ENCODE data around the gene INPP5A.

The INPP5A gene

DNA sequence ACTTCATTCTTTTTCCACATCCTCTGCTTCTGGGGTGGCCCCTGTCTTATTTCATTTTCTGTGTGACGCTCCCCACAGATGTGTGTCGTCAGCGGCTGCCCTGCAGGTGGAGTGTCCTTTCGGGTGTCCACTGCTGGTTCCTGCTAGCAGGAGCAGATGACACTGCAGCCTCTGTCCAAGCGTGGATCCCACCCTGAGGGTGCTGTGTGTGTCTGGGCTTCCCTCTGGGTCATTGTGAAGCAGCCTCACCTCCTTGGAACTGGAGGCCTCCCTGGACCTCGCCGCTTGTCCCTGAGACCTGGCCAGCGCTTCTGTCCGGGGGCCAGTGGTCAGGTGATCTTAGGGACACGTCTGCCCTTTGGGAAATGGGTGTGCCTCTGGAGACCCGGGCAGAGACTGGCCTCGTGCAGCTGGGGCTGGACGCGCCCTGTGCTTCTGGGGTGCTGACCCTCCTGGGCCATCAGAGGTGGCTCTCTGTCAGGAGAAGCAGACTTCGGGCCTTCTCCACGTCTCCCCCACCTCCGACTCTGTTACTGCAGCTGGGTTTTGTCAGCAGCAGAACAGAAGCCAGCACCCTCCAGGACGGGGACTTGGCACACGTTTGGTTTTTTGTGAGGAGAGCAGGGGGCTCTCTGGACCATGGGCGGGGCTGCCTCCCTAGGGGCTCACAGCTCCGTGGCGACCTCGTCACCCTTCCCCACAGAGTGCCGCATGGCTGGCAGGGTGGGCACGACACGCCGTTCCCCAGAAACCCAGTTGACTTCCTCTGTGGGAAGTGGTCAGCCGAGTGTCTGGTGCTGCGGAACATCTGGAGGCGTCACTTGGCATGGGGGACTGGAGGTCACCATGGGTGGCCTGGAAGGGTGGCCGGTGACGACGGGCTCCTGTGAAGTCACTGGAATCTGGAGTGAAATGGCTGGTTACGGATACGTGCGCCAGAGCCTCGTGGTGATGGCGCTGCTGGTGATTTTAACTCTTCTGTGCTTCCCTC is 48.4 kb downstream of the INPP5A start:
- no peaks in the 10 kb centered on the region for H3K27me3 ChIP-seq (replicated peaks in 2 of 5; ENCODE audit: control insufficient read depth in 4 of 5, insufficient read depth in 5 of 5, low read length in 4 of 5)
- DNase-seq = peak in 2 of 3 donors; percentile 58 to 59
- WGBS (ENCODE audit: insufficient coverage) = 70% methylated on average over 33 of the region's 38 CpGs
- peaks cover 6 to 57% (median 53%) of the 10 kb centered on the region in 4 experiments for H3K4me1 ChIP-seq (ENCODE audit: control extremely low read depth in 1 of 4, control insufficient read depth in 4 of 4, insufficient read depth in 4 of 4, low read length in 3 of 4)
- H3K9me3 ChIP-seq (ENCODE audit: control extremely low read depth in 1 of 5, control insufficient read depth in 4 of 5, insufficient read depth in 2 of 5, low read depth in 1 of 5, low read length in 4 of 5) = peaks cover 0 to under 1% (median 0%) of the 10 kb centered on the region in 5 experiments
- CTCF ChIA-PET = interaction anchor here (1.2 to 2.2 kb wide), 3 partner anchors 10 to 43 kb away, joined by 3 to 7 read pairs (median 4); no protein-coding TSS in a partner anchor
- H3K36me3 ChIP-seq (ENCODE audit: control insufficient read depth in 4 of 4, insufficient read depth in 4 of 4, low read length in 3 of 4) = peaks cover 0 to 9% (median 2%) of the 10 kb centered on the region in 4 experiments
- H3K4me3 ChIP-seq (ENCODE audit: control insufficient read depth in 1 of 7, extremely low read depth in 1 of 7, insufficient read depth in 4 of 7, low read depth in 2 of 7, low read length in 6 of 7) = peak overlapping the region in 1 of 7 experiments; percentile 28
- POLR2A ChIA-PET = interaction anchor here (0.9 kb wide), 1 partner anchor 15 kb away, joined by 3 read pairs; no protein-coding TSS in a partner anchor
- H3K27ac ChIP-seq (ENCODE audit: insufficient read depth in 1 of 2, low read depth in 1 of 2, low read length in 2 of 2, poor library complexity in 1 of 2, severe bottlenecking in 2 of 2) = no peak overlapping the region

DNA sequence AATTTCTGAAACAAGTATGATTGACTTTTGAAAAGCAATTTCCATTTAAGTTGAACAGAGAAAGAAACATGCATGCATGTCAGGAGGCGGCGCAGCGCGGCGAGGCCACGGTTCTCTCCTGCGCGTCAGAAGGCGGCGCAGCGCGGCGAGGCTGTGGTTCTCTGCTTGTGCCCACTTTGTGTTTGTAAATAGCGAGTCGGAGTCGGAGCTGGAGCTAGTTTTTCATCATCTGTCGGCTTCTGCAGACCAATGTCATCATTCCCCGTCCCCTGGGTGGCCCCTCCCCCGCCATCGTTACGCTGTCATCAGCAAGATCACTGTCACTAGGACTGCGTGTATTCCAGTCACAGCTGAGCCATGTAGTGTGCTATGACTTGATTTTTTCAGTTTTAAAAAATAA is 49.2 kb downstream of the INPP5A start:
- 92% methylated on average over 21 of the region's 22 CpGs for WGBS (ENCODE audit: insufficient coverage)
- ChIA-PET POLR2A (interaction anchor here (1.8 kb wide), 1 partner anchor 11 kb away, joined by 4 read pairs; no protein-coding TSS in a partner anchor), CTCF (interaction anchor here (1.2 to 2.2 kb wide), 6 partner anchors 8 to 126 kb away, joined by 3 to 7 read pairs (median 4); no protein-coding TSS in a partner anchor)
- H3K4me1 ChIP-seq (ENCODE audit: control extremely low read depth in 1 of 4, control insufficient read depth in 4 of 4, insufficient read depth in 4 of 4, low read length in 3 of 4) = peaks cover 6 to 64% (median 58%) of the 10 kb centered on the region in 4 experiments
- H3K27ac ChIP-seq (ENCODE audit: insufficient read depth in 1 of 2, low read depth in 1 of 2, low read length in 2 of 2, poor library complexity in 1 of 2, severe bottlenecking in 2 of 2) = no peak overlapping the region
- H3K27me3 ChIP-seq (replicated peaks in 2 of 5; ENCODE audit: control insufficient read depth in 4 of 5, insufficient read depth in 5 of 5, low read length in 4 of 5) = no peaks in the 10 kb centered on the region
- peaks cover 0 to 6% (median under 1%) of the 10 kb centered on the region in 4 experiments for H3K36me3 ChIP-seq (ENCODE audit: control insufficient read depth in 4 of 4, insufficient read depth in 4 of 4, low read length in 3 of 4)
- H3K4me3 ChIP-seq (ENCODE audit: control insufficient read depth in 1 of 7, extremely low read depth in 1 of 7, insufficient read depth in 4 of 7, low read depth in 2 of 7, low read length in 6 of 7) = no peak overlapping the region
- H3K9me3 ChIP-seq (ENCODE audit: control extremely low read depth in 1 of 5, control insufficient read depth in 4 of 5, insufficient read depth in 2 of 5, low read depth in 1 of 5, low read length in 4 of 5) = no peaks in the 10 kb centered on the region
- DNase-seq = no peak

DNA sequence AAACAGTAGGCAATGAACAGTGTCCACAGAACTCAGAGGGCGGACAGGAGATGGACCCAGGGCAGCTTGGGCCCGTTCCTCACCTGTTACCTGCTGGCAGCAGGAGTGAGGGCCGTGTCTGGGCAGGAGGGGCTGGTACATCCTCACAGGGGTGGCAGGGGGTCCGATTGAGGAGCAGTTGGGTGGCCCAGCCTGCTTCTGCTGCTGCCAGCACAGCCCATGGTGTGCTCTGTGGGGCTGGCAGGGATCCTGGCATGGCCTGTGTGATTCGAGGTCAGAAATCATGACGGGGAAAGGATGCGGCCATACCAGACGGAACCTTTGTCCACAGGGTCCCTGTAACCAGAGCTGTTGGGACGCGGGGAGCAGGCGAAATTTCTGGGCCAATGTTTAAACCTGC is 49.6 kb downstream of the INPP5A start:
- H3K4me1 ChIP-seq (ENCODE audit: control extremely low read depth in 1 of 4, control insufficient read depth in 4 of 4, insufficient read depth in 4 of 4, low read length in 3 of 4) = peaks cover 6 to 64% (median 59%) of the 10 kb centered on the region in 4 experiments
- no peak overlapping the region for H3K4me3 ChIP-seq (ENCODE audit: control insufficient read depth in 1 of 7, extremely low read depth in 1 of 7, insufficient read depth in 4 of 7, low read depth in 2 of 7, low read length in 6 of 7)
- no peaks in the 10 kb centered on the region for H3K9me3 ChIP-seq (ENCODE audit: control extremely low read depth in 1 of 5, control insufficient read depth in 4 of 5, insufficient read depth in 2 of 5, low read depth in 1 of 5, low read length in 4 of 5)
- 94% methylated on average over 11 of the region's 11 CpGs for WGBS (ENCODE audit: insufficient coverage)
- peaks cover 0 to 6% (median under 1%) of the 10 kb centered on the region in 4 experiments for H3K36me3 ChIP-seq (ENCODE audit: control insufficient read depth in 4 of 4, insufficient read depth in 4 of 4, low read length in 3 of 4)
- no peak overlapping the region for H3K27ac ChIP-seq (ENCODE audit: insufficient read depth in 1 of 2, low read depth in 1 of 2, low read length in 2 of 2, poor library complexity in 1 of 2, severe bottlenecking in 2 of 2)
- ChIA-PET POLR2A (interaction anchor here (1.8 kb wide), 1 partner anchor 11 kb away, joined by 4 read pairs; no protein-coding TSS in a partner anchor), CTCF (interaction anchor here (1.2 to 2.2 kb wide), 6 partner anchors 8 to 126 kb away, joined by 3 to 7 read pairs (median 4); no protein-coding TSS in a partner anchor)
- no peaks in the 10 kb centered on the region for H3K27me3 ChIP-seq (replicated peaks in 2 of 5; ENCODE audit: control insufficient read depth in 4 of 5, insufficient read depth in 5 of 5, low read length in 4 of 5)
- DNase-seq = no peak

DNA sequence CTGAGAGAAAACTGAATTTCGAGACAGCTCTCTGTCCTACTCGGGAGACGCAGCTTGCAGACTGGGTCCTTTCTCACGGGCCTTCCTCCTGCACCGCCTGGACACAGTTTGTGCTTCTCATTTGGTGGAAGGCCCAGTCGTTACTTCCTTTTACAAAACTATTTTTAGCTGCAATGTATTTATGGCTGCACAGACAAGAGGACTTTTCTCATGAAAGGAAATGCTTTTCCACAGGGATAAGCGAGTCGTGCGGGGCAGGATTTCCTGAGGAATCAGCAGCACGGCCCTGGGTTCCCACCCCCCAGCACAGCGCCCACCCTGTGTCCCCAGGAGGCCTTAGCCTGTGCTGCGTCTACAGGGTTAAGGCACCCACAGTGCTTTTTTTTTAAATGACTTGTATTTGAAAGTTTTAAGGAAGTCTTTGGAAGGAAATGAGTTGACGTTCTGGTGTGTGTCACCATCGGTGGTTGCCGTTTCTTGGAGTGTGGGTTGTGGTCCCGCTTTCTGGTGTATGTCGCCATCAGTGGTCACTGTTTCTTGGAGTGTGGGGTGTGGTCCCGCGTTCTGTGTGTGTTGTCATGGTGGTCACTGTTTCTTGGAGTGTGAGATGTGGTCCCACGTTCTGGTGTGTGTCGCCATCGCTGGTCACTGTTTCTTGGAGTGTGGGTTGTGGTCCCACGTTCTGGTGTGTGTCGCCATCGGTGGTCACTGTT is 50.9 kb downstream of the INPP5A start:
- Histone ChIP-seq H3K27me3 (replicated peaks in 2 of 5; ENCODE audit: control insufficient read depth in 4 of 5, insufficient read depth in 5 of 5, low read length in 4 of 5) (no peaks in the 10 kb centered on the region), H3K9me3 (ENCODE audit: control extremely low read depth in 1 of 5, control insufficient read depth in 4 of 5, insufficient read depth in 2 of 5, low read depth in 1 of 5, low read length in 4 of 5) (no peaks in the 10 kb centered on the region), H3K27ac (ENCODE audit: insufficient read depth in 1 of 2, low read depth in 1 of 2, low read length in 2 of 2, poor library complexity in 1 of 2, severe bottlenecking in 2 of 2) (peak overlapping the region in 1 of 2 experiments; percentile 50), H3K36me3 (ENCODE audit: control insufficient read depth in 4 of 4, insufficient read depth in 4 of 4, low read length in 3 of 4) (peaks cover 0 to 6% (median 0%) of the 10 kb centered on the region in 4 experiments), H3K4me1 (ENCODE audit: control extremely low read depth in 1 of 4, control insufficient read depth in 4 of 4, insufficient read depth in 4 of 4, low read length in 3 of 4) (peaks cover 9 to 74% (median 67%) of the 10 kb centered on the region in 4 experiments), H3K4me3 (ENCODE audit: control insufficient read depth in 1 of 7, extremely low read depth in 1 of 7, insufficient read depth in 4 of 7, low read depth in 2 of 7, low read length in 6 of 7) (peak overlapping the region in 6 of 7 experiments; percentile 11 to 68 (median 40))
- WGBS (ENCODE audit: insufficient coverage) = 0% methylated on average over 15 of the region's 25 CpGs
- ChIA-PET CTCF (interaction anchor here (0.6 to 2.2 kb wide), 8 partner anchors 10 to 127 kb away, joined by 3 to 7 read pairs (median 4); no protein-coding TSS in a partner anchor), POLR2A (interaction anchor here (0.9 to 1.8 kb wide), 2 partner anchors 13 to 16 kb away, joined by 3 to 4 read pairs; no protein-coding TSS in a partner anchor)
- DNase-seq = peak; percentile 91 to 100 (median 99)

DNA sequence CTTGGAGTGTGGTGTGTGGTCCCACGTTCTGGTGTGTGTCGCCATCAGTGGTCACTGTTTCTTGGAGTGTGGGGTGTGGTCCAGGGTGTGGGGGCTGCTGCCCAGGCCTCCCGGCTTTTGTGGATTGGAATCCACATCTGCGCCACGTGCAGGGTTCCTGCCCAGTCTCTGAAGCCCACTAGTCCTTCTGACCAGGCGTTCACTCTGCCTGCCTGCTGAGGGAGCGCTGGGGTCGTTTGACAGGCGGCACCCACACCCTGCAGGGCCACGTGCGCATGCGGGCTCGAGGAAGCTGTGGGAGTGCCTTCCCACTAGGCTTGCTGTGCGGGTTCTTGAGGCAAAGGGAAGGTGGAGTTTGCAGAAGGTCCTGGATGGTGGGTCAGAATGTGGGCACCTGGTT is 51.4 kb downstream of the INPP5A start:
- peaks cover 0 to 6% (median 0%) of the 10 kb centered on the region in 4 experiments for H3K36me3 ChIP-seq (ENCODE audit: control insufficient read depth in 4 of 4, insufficient read depth in 4 of 4, low read length in 3 of 4)
- DNase-seq = no peak
- H3K4me3 ChIP-seq (ENCODE audit: control insufficient read depth in 1 of 7, extremely low read depth in 1 of 7, insufficient read depth in 4 of 7, low read depth in 2 of 7, low read length in 6 of 7) = peak overlapping the region in 4 of 7 experiments; percentile 16 to 68 (median 38)
- no peaks in the 10 kb centered on the region for H3K9me3 ChIP-seq (ENCODE audit: control extremely low read depth in 1 of 5, control insufficient read depth in 4 of 5, insufficient read depth in 2 of 5, low read depth in 1 of 5, low read length in 4 of 5)
- peak overlapping the region in 1 of 2 experiments; percentile 50 for H3K27ac ChIP-seq (ENCODE audit: insufficient read depth in 1 of 2, low read depth in 1 of 2, low read length in 2 of 2, poor library complexity in 1 of 2, severe bottlenecking in 2 of 2)
- CTCF ChIA-PET = no interaction called here
- POLR2A ChIA-PET = no interaction called here
- peaks cover 10 to 79% (median 73%) of the 10 kb centered on the region in 4 experiments for H3K4me1 ChIP-seq (ENCODE audit: control extremely low read depth in 1 of 4, control insufficient read depth in 4 of 4, insufficient read depth in 4 of 4, low read length in 3 of 4)
- no peaks in the 10 kb centered on the region for H3K27me3 ChIP-seq (replicated peaks in 2 of 5; ENCODE audit: control insufficient read depth in 4 of 5, insufficient read depth in 5 of 5, low read length in 4 of 5)
- WGBS (ENCODE audit: insufficient coverage) = 35% methylated on average over 13 of the region's 14 CpGs

DNA sequence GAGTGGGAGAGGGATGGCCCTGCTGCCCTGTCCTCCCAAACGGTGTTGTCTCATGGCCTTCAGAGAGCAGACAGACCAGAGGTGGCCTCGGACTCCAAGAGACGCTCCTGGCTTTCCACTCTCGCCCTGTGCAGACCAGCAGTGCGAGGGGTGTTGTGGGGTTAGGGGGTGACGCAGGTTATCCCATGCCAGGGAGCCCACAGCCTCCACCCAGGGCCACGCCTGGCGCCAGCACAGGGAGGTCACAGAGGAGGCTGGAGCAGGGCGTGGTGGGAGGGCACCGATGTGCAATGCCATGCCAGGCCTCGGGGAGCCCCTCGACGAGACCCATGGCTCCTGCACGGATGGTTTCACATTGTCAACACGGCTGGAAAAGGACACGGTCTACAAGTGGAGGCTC is 52.1 kb downstream of the INPP5A start:
- Histone ChIP-seq H3K27ac (ENCODE audit: insufficient read depth in 1 of 2, low read depth in 1 of 2, low read length in 2 of 2, poor library complexity in 1 of 2, severe bottlenecking in 2 of 2) (no peak overlapping the region), H3K9me3 (ENCODE audit: control extremely low read depth in 1 of 5, control insufficient read depth in 4 of 5, insufficient read depth in 2 of 5, low read depth in 1 of 5, low read length in 4 of 5) (no peaks in the 10 kb centered on the region), H3K4me1 (ENCODE audit: control extremely low read depth in 1 of 4, control insufficient read depth in 4 of 4, insufficient read depth in 4 of 4, low read length in 3 of 4) (peaks cover 10 to 86% (median 80%) of the 10 kb centered on the region in 4 experiments), H3K4me3 (ENCODE audit: control insufficient read depth in 1 of 7, extremely low read depth in 1 of 7, insufficient read depth in 4 of 7, low read depth in 2 of 7, low read length in 6 of 7) (peak overlapping the region in 1 of 7 experiments; percentile 1), H3K36me3 (ENCODE audit: control insufficient read depth in 4 of 4, insufficient read depth in 4 of 4, low read length in 3 of 4) (peaks cover 0 to 6% (median 0%) of the 10 kb centered on the region in 4 experiments), H3K27me3 (replicated peaks in 2 of 5; ENCODE audit: control insufficient read depth in 4 of 5, insufficient read depth in 5 of 5, low read length in 4 of 5) (no peaks in the 10 kb centered on the region)
- CTCF ChIA-PET = no interaction called here
- WGBS (ENCODE audit: insufficient coverage) = 98% methylated on average over 16 of the region's 16 CpGs
- POLR2A ChIA-PET = no interaction called here
- no peak for DNase-seq

Data from common myeloid progenitor, CD34-positive (primary cell).